Ishikawa (cell line): Measurements from ENCODE around the gene NTRK1.

Experiments used
- CEBPB ChIP-seq: IDR thresholded peaks from 2 replicates; pipeline ENCODE4 v1.6.1; 2012
- CREB1 ChIP-seq: IDR thresholded peaks from 2 replicates; pipeline ENCODE4 v1.6.1; 2012; ENCODE audit warnings: low read depth
- EGR1 ChIP-seq: IDR thresholded peaks from 2 replicates; pipeline ENCODE4 v1.6.1; 2012
- EP300 ChIP-seq: IDR thresholded peaks from 2 replicates; pipeline ENCODE4 v1.6.1; 2012; ENCODE audit warnings: borderline replicate concordance
- FOXM1 ChIP-seq: IDR thresholded peaks from 2 replicates; pipeline ENCODE4 v1.6.1; 2012; ENCODE audit warnings: low read depth, borderline replicate concordance
- MAX ChIP-seq: IDR thresholded peaks from 2 replicates; pipeline ENCODE4 v1.6.1; 2012
- NFIC ChIP-seq: IDR thresholded peaks from 2 replicates; pipeline ENCODE4 v1.6.1; 2012
- RAD21 ChIP-seq: IDR thresholded peaks from 2 replicates; pipeline ENCODE4 v1.6.1; 2012; ENCODE audit warnings: low read depth
- REST ChIP-seq: IDR thresholded peaks from 2 replicates; pipeline ENCODE4 v1.6.1; 2012; ENCODE audit warnings: low read depth, mild to moderate bottlenecking
- TAF1 ChIP-seq: IDR thresholded peaks from 2 replicates; pipeline ENCODE4 v1.6.1; 2012; ENCODE audit warnings: low read depth, mild to moderate bottlenecking
- TCF12 ChIP-seq: IDR thresholded peaks from 2 replicates; pipeline ENCODE4 v1.6.1; 2012; ENCODE audit warnings: low read depth
- TEAD4 ChIP-seq: IDR thresholded peaks from 2 replicates; pipeline ENCODE4 v1.6.1; 2012
- USF1 ChIP-seq: IDR thresholded peaks from 2 replicates; pipeline ENCODE4 v1.6.1; 2012
- YY1 ChIP-seq: IDR thresholded peaks from 2 replicates; pipeline ENCODE4 v1.6.1; 2012; ENCODE audit warnings: low read depth
- ZBTB7A ChIP-seq: IDR thresholded peaks from 2 replicates; pipeline ENCODE4 v1.6.1; 2012; ENCODE audit warnings: low read depth

Gene NTRK1

GRCh38 chr1:156924478-156925153 is 64.0 kb downstream of the NTRK1 start:
- TF ChIP-seq CEBPB: no peak
- no peak for TF ChIP-seq TAF1
- TF ChIP-seq MAX: no peak
- no peak for TF ChIP-seq EGR1

GRCh38 chr1:156925154-156926010 is 64.7 kb downstream of the NTRK1 start:
- TF ChIP-seq CEBPB (no peak), USF1 (no peak), FOXM1 (no peak), RAD21 (no peak), CREB1 (no peak), REST (no peak), ZBTB7A (no peak), EP300 (no peak), MAX (no peak), TCF12 (no peak), YY1 (no peak), TEAD4 (no peak)

GRCh38 chr1:156926175-156926574 is 65.5 kb downstream of the NTRK1 start:
- TF ChIP-seq NFIC: peak; percentile 86
- TF ChIP-seq TCF12: no peak

- TF ChIP-seq CREB1 (no peak), TAF1 (no peak), MAX (0 out of 2 replicates have a peak, but pooled peaks have one; percentile 51), RAD21 (peak; percentile 88), TCF12 (no peak), TEAD4 (no peak), ZBTB7A (peak; percentile 69; the same call in 1 of the 2 replicates), EGR1 (0 out of 2 replicates have a peak, but pooled peaks have one; percentile 38)
These were observed 66.8 kb downstream of the NTRK1 start for GRCh38 chr1:156927215-156928042.

GRCh38 chr1:156928043-156928602 is 67.5 kb downstream of the NTRK1 start:
- TF ChIP-seq MAX: no peak
- no peak for TF ChIP-seq CEBPB
- TF ChIP-seq YY1: no peak
- no peak for TF ChIP-seq EP300
- no peak for TF ChIP-seq RAD21
- TF ChIP-seq FOXM1: no peak
- TF ChIP-seq REST: no peak
- TF ChIP-seq ZBTB7A: no peak
- no peak for TF ChIP-seq TAF1
- TF ChIP-seq NFIC: no peak
- TF ChIP-seq TCF12: no peak
- TF ChIP-seq EGR1: no peak
- TF ChIP-seq USF1: no peak
- no peak for TF ChIP-seq TEAD4
